ENCODE measurements around the gene VCPKMT. TPM values are rescaled to one million over a fixed set of nuclear protein-coding genes. Genes with fewer than 3 reads are reported as not detected.

VCPKMT gene
- total RNA-seq, 4 donors from 2014 or later: 3.6 to 7.3 (median 6.4) TPM

DNA sequence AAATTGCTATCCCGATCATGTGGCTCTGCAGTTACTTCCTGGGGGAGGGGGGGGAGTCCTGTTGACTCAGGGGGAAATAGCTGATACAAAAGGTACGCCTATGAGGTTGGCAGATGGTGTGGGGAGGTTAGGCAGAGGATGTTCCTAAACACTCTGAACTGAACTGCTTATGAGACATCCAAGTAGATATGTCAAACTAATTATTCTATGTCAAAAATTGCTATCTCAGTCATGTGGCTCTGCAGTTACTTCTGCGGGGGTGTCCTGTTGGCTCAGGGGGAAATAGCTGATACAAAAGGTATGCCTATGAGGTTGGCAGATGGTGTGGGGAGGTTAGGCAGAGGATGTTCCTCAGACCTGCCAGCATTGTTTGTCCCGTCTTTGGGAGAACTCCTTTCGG lies 5.1 kb upstream of the VCPKMT start:
- TF ChIP-seq, protein P1, sequence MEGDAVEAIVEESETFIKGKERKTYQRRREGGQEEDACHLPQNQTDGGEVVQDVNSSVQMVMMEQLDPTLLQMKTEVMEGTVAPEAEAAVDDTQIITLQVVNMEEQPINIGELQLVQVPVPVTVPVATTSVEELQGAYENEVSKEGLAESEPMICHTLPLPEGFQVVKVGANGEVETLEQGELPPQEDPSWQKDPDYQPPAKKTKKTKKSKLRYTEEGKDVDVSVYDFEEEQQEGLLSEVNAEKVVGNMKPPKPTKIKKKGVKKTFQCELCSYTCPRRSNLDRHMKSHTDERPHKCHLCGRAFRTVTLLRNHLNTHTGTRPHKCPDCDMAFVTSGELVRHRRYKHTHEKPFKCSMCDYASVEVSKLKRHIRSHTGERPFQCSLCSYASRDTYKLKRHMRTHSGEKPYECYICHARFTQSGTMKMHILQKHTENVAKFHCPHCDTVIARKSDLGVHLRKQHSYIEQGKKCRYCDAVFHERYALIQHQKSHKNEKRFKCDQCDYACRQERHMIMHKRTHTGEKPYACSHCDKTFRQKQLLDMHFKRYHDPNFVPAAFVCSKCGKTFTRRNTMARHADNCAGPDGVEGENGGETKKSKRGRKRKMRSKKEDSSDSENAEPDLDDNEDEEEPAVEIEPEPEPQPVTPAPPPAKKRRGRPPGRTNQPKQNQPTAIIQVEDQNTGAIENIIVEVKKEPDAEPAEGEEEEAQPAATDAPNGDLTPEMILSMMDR (IDR thresholded peaks at IDR 0.05; ENCODE audit: low read depth): no peak

GRCh38 chr14:50117456-50117855 lies 1.1 kb upstream of the VCPKMT start:
- TF ChIP-seq, protein P1 (IDR thresholded peaks at IDR 0.05; ENCODE audit: low read depth): no peak

GRCh38 chr14:50116966-50117365 lies 594 bp upstream of the VCPKMT start:
- TF ChIP-seq, protein P1 (IDR thresholded peaks at IDR 0.05; ENCODE audit: low read depth): no peak

DNA sequence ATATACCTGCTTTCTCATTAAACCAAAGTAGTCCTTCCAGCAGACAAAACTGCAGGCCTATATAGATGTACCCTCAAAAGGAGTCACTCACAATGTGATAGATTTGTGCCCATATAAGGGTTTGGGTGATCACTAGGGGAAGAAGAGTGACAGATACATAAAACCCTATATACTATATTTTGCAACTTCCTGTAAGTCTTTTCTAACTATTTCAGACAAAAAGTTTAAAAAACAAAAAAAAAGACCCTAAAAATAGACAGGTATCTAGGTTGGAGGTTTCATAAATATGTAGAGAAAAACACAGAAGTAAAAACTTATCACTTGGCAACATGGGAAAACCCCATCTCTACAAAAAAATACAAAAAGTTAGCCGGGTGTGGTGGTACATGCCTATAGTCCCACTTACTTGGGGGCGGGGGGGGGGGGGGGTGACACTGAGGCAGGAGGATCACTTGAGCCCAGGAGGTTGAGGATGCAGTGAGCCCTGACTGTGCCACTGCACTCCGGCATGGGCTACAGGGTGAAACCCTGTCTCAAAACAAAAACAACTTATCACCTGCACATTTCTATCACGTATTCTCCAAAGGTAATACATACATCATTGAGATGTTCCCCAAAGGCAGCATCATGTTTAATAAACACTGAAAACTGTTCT lies 2.9 kb downstream of the VCPKMT start:
- TF ChIP-seq, protein P1 (IDR thresholded peaks at IDR 0.05; ENCODE audit: low read depth): no peak

- TF ChIP-seq, protein P1 (IDR thresholded peaks at IDR 0.05; ENCODE audit: low read depth): no peak
Measured at GRCh38 chr14:50110323-50111037, 5.9 kb downstream of the VCPKMT start.

DNA sequence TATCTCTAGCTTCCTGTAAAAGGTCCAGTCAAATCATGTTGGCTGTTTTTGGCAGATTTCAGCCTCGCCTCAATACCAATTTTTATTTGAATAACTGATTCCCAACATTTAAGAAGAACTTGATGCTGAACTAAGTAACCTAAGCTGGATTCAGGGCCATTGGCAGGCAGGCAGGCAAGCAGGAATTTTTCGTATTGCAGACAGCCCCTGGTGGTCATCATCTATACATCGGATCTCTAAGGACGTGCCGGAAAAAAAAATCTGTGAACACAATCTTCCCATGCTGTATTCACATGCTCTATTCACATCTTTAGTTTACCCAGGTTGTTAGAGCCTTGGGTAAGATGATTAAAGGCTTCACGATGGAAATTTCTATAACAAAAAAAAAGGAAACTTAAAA lies 7.0 kb downstream of the VCPKMT start:
- TF ChIP-seq, protein P1 (IDR thresholded peaks at IDR 0.05; ENCODE audit: low read depth): no peak

DNA sequence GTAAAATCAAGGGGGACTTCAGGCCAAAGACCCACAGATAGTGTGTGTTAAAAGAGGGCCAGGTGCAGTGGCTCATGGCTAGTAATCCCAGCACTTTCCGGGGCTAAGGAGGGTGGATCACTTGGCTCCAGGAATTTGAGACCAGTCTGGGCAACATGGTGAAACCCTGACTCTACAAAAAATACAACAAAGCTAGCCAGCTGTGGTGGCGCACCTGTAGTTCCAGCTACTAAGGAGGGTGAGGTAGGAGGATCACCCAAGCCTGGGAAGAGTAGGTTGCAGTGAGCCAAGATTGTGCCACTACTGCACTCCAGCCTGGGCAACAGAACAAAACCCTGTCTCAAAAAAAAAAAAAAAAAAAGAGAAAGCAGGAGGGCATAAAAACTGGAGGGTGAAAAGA lies 8.5 kb downstream of the VCPKMT start:
- TF ChIP-seq, protein P1 (IDR thresholded peaks at IDR 0.05; ENCODE audit: low read depth): no peak

Measured in subcutaneous adipose tissue (tissue), 4 donors.